K562 (cell line): ENCODE results near the gene ATXN7L1. TPM values are rescaled to one million over a fixed set of nuclear protein-coding genes. Genes with fewer than 3 reads are reported as not detected.

Experiments
- ATAC-seq: fragments of 200-7000 bp; cut with Tn5 transposase; 3 replicates; pipeline ENCODE4 v1.9.1; 2020; ENCODE audit warnings: moderate library complexity
- BruUV-seq: library from RNA; stranded (reverse); fragments of 400-500 nt; replicated peaks from 2 replicates; lab custom pipeline; 2021; lab: Mats Ljungman, UMichigan
- CTCF ChIA-PET: fragments of 300-600 bp; formaldehyde crosslinking; extraction: SDS; loops from one replicate; lab custom pipeline; 2021; ENCODE audit warnings: low intra/inter-chr PET ratio; lab: Yijun Ruan, JAX
- POLR2A ChIA-PET: fragments of 300-600, 350-650 bp; sonication (Branson Sonifier 250); formaldehyde crosslinking; extraction: SDS; loops from one replicate; lab custom pipeline; 2021; ENCODE audit warnings: antibody characterized with exemption, inconsistent platforms; lab: Yijun Ruan, JAX
- DNase-seq, 4 experiments: peaks; one replicate each; pipeline versions ENCODE4 v3.0.0 to v3.0.0-alpha.2; 2011 to 2018; ENCODE audit warnings: low spot score in 3 of 4, mixed read lengths in 3 of 4; ENCODE audit errors: extremely low read depth in 1 of 4
- FAIRE-seq: peaks from 2 replicates; lab custom pipeline; 2011; peaks lifted over from hg19 to GRCh38; lab: Jason Lieb, UNC
- H2AFZ ChIP-seq: 2 replicates; pipeline ENCODE4 v1.6.0; 2011; ENCODE audit warnings: low read depth, low read length, control low read depth, inconsistent platforms
- H3K27ac ChIP-seq: fragments of 200-600 bp; 3 replicates; pipeline ENCODE4 v1.8.0; 2011; ENCODE audit warnings: low read depth, mild to moderate bottlenecking, control low read depth, inconsistent platforms, low read length, moderate library complexity, mixed read lengths; ENCODE audit errors: extremely low read depth
- H3K27me3 ChIP-seq, 2 experiments: fragments of 300-600 bp in 1 of 2; 2 replicates in 1 of 2; 3 replicates in 1 of 2; pipeline versions ENCODE4 v1.6.0 to v1.8.0; 2011; ENCODE audit warnings: inconsistent platforms in 2 of 2, low read length in 2 of 2, mild to moderate bottlenecking in 1 of 2, mixed read lengths in 1 of 2, moderate library complexity in 1 of 2; ENCODE audit not compliant: control insufficient read depth in 2 of 2, insufficient read depth in 2 of 2
- H3K36me3 ChIP-seq: fragments of 300-600 bp; 3 replicates; pipeline ENCODE4 v1.8.0; 2011; ENCODE audit warnings: mild to moderate bottlenecking, low read length, inconsistent platforms; ENCODE audit not compliant: control insufficient read depth, insufficient read depth
- H3K4me1 ChIP-seq, 2 experiments: fragments of 200-600 bp in 1 of 2; replicated peaks in 1 of 2; 2 replicates in 1 of 2; 3 replicates in 1 of 2; pipeline versions ENCODE4 v1.5.1 to v1.8.0; 2011; ENCODE audit warnings: inconsistent platforms in 2 of 2, low read length in 2 of 2, mild to moderate bottlenecking in 1 of 2, mixed read lengths in 1 of 2, moderate library complexity in 1 of 2; ENCODE audit not compliant: control insufficient read depth in 2 of 2, insufficient read depth in 2 of 2
- H3K4me2 ChIP-seq: 2 replicates; pipeline ENCODE4 v1.6.1; 2011; ENCODE audit warnings: low read length, control low read depth, inconsistent platforms, mixed read lengths; ENCODE audit not compliant: insufficient read depth
- H3K4me3 ChIP-seq: fragments of 200-600 bp; sonication (generic), shearing (Covaris generic); 2 replicates; pipeline ENCODE4 v1.5.1; 2016; ENCODE audit warnings: control low read depth, inconsistent platforms
- H3K79me2 ChIP-seq: fragments of 200-600 bp; 3 replicates; pipeline ENCODE4 v1.8.0; 2011; ENCODE audit warnings: low read length, inconsistent platforms; ENCODE audit not compliant: control insufficient read depth, insufficient read depth
- H3K9ac ChIP-seq, 2 experiments: 2 replicates each; pipeline versions ENCODE4 v1.6.0 to v1.6.1; 2011; ENCODE audit warnings: low read depth in 2 of 2, low read length in 2 of 2, control low read depth in 1 of 2, inconsistent platforms in 1 of 2, mild to moderate bottlenecking in 1 of 2, mixed read lengths in 1 of 2; ENCODE audit not compliant: insufficient read depth in 1 of 2
- H3K9me1 ChIP-seq: one replicate; pipeline ENCODE4 v1.6.0; 2011; ENCODE audit warnings: inconsistent platforms, mild to moderate bottlenecking, low read length, moderate library complexity; ENCODE audit not compliant: control insufficient read depth, insufficient read depth
- H3K9me3 ChIP-seq: replicated peaks from 2 replicates; pipeline ENCODE4 v1.5.1; 2011; ENCODE audit warnings: low read depth, low read length, inconsistent platforms; ENCODE audit not compliant: control insufficient read depth, insufficient read depth
- H4K20me1 ChIP-seq: replicated peaks from 2 replicates; pipeline ENCODE4 v1.6.1; 2011; ENCODE audit warnings: low read length, inconsistent platforms, mixed read lengths; ENCODE audit not compliant: control insufficient read depth, insufficient read depth
- KLF10 ChIP-seq: fragments of 250-450 bp; sonication (Bioruptor Pico); IDR thresholded peaks from 2 replicates; pipeline ENCODE4 v1.6.1; 2021; ENCODE audit warnings: matching md5 sums
- MTF1 ChIP-seq: fragments of 250-450 bp; sonication (Bioruptor Pico); IDR thresholded peaks from 2 replicates; pipeline ENCODE4 v1.9.0; 2021; ENCODE audit warnings: moderate library complexity, mild to moderate bottlenecking, inconsistent platforms, borderline replicate concordance
- XRCC5 ChIP-seq: fragments of 200-400 bp; formaldehyde crosslinking; IDR thresholded peaks from 2 replicates; pipeline ENCODE4 v1.6.1; 2017; ENCODE audit warnings: low read depth, mild to moderate bottlenecking, low read length
- ZNF384 ChIP-seq: IDR thresholded peaks from 2 replicates; pipeline ENCODE4 v1.6.1; 2012; ENCODE audit warnings: low read depth, low read length, improper control_type of control experiment
- WGBS: fragments of 100-300 bp; shearing (Covaris generic); methylation state at CpG from one replicate; pipeline ENCODE4 v1.1.6; 2016; ENCODE audit warnings: low coverage, mixed read lengths; ENCODE audit not compliant: insufficient coverage; ENCODE audit errors: missing lambda C conversion rate; 5-methylcytosine and 5-hydroxymethylcytosine counted together
- in situ Hi-C: fragments of 300-500 bp; cut with MboI; formaldehyde crosslinking; loops from 4 replicates; pipeline ENCODE4 v1.15.0; 2018; ENCODE audit warnings: inconsistent platforms, mixed read lengths
- intact Hi-C: fragments of 100-400 bp; cut with micrococcal nuclease; formaldehyde crosslinking; loops from 2 replicates; pipeline ENCODE4 v1.14.2; 2022
- polyA plus RNA-seq, 8 experiments: library from polyadenylated mRNA; depleted of rRNA in 4 of 8; stranded (reverse) in 5 of 8; unstranded in 3 of 8; fragments of >200 nt; fragmentation: Nextera tagmentation in 2 of 8; fragmentation: Illumina TruSeq in 1 of 8; extraction: Ambion mirVana in 2 of 8; extraction: Trizol in 1 of 8; gene quantifications; 2 replicates each; pipeline versions ENCODE4 v1.2.1 to v1.2.3, GENCODE V29; 2011 to 2014; ENCODE audit warnings: inconsistent platforms in 1 of 8, missing spikeins in 1 of 8
- total RNA-seq, 7 experiments: library from RNA; depleted of rRNA in 6 of 7; stranded (reverse); fragments of >200 nt in 6 of 7; fragmentation: Illumina TruSeq in 2 of 7; extraction: Trizol in 2 of 7; gene quantifications; 2 replicates each; pipeline versions ENCODE4 v1.2.1 to v1.2.3, GENCODE V29; 2011 to 2021; ENCODE audit warnings: low replicate concordance in 1 of 7
- TF ChIP-seq, protein P1 (sequence below), 3 experiments: fragments of 200-800 bp in 1 of 3; fragments of 250-450 bp in 1 of 3; fragments of 450-650 bp in 1 of 3; sonication (Bioruptor Pico) in 1 of 3; sonication (Bioruptor generic) in 1 of 3; formaldehyde crosslinking in 1 of 3; IDR thresholded peaks; 2 replicates each; pipeline versions ENCODE4 v1.6.1 to v1.8.0; 2016 to 2022; ENCODE audit warnings: mild to moderate bottlenecking in 2 of 3, missing genetic modification characterization in 2 of 3, missing compliant biosample characterization in 1 of 3, moderate library complexity in 1 of 3
- TF ChIP-seq, protein P2 (sequence below): fragments of 150-350 bp; conservative IDR thresholded peaks from 2 replicates; pipeline ENCODE4 v1.6.1; 2014; ENCODE audit warnings: low read length
- TF ChIP-seq, protein P3 (sequence below): fragments of 450-650 bp; IDR thresholded peaks from 2 replicates; pipeline ENCODE4 v1.7.1; 2018; ENCODE audit warnings: mild to moderate bottlenecking, low read depth; ENCODE audit not compliant: partially characterized antibody
- TF ChIP-seq, protein P4 (sequence below): fragments of 200-800 bp; sonication (Bioruptor generic); IDR thresholded peaks from 2 replicates; pipeline ENCODE4 v1.6.1; 2017; ENCODE audit warnings: missing genetic modification characterization, missing compliant biosample characterization

Gene ATXN7L1
- total and polyA plus RNA-seq, 9 of the 15 experiments (the other 6 are each of a cell fraction or from before 2014, with no cell fraction given) = 6.6 to 13.7 (median 10.7) TPM

DNA sequence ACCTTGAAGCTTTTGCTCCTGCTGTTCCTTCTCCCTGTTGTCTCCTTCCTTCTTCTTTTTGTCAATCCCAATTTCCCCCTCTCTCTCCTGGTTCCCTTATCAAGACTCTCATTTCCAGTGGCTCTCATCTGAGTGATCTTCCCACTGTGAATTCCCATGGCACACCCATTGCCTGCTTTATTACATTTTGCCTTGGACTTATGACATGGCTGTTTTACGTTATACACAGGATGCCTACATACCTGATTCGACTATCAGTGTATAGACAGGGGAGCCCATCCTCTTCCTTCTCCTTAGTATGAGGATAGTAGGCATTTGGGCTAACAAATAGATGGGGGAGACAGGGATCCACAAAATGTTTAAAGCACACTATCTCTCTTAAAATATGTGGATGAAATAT lies 255.2 kb downstream of the ATXN7L1 start (continued):
- TF ChIP-seq, protein P1, sequence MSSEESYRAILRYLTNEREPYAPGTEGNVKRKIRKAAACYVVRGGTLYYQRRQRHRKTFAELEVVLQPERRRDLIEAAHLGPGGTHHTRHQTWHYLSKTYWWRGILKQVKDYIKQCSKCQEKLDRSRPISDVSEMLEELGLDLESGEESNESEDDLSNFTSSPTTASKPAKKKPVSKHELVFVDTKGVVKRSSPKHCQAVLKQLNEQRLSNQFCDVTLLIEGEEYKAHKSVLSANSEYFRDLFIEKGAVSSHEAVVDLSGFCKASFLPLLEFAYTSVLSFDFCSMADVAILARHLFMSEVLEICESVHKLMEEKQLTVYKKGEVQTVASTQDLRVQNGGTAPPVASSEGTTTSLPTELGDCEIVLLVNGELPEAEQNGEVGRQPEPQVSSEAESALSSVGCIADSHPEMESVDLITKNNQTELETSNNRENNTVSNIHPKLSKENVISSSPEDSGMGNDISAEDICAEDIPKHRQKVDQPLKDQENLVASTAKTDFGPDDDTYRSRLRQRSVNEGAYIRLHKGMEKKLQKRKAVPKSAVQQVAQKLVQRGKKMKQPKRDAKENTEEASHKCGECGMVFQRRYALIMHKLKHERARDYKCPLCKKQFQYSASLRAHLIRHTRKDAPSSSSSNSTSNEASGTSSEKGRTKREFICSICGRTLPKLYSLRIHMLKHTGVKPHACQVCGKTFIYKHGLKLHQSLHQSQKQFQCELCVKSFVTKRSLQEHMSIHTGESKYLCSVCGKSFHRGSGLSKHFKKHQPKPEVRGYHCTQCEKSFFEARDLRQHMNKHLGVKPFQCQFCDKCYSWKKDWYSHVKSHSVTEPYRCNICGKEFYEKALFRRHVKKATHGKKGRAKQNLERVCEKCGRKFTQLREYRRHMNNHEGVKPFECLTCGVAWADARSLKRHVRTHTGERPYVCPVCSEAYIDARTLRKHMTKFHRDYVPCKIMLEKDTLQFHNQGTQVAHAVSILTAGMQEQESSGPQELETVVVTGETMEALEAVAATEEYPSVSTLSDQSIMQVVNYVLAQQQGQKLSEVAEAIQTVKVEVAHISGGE (CRISPR knock-in tag; IDR thresholded peaks at IDR 0.05) = no peak
- no peak for TF ChIP-seq XRCC5

DNA sequence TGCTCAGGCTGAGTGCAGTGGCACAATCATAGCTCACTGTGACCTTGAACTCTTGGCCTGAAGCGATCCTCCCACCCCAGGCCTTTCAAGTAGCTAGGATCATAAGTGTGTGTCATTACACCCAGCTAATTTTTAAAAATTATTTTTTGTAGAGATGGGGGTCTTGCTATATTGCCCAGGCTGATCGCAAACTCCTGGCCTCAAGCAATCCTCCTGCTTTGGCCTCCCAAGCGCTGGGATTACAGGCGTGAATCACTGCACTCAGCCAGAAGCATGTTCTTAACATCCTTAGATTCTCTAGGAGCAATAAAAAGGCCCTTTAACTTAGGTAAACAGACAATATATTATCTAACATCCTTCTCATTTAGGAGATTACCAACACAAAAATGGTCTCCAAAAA lies 256.8 kb downstream of the ATXN7L1 start:
- no TSS peak for BruUV-seq
- TF ChIP-seq, protein P2, sequence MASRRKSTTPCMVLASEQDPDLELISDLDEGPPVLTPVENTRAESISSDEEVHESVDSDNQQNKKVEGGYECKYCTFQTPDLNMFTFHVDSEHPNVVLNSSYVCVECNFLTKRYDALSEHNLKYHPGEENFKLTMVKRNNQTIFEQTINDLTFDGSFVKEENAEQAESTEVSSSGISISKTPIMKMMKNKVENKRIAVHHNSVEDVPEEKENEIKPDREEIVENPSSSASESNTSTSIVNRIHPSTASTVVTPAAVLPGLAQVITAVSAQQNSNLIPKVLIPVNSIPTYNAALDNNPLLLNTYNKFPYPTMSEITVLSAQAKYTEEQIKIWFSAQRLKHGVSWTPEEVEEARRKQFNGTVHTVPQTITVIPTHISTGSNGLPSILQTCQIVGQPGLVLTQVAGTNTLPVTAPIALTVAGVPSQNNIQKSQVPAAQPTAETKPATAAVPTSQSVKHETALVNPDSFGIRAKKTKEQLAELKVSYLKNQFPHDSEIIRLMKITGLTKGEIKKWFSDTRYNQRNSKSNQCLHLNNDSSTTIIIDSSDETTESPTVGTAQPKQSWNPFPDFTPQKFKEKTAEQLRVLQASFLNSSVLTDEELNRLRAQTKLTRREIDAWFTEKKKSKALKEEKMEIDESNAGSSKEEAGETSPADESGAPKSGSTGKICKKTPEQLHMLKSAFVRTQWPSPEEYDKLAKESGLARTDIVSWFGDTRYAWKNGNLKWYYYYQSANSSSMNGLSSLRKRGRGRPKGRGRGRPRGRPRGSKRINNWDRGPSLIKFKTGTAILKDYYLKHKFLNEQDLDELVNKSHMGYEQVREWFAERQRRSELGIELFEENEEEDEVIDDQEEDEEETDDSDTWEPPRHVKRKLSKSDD = no peak
- no peak for TF ChIP-seq MTF1 (CRISPR knock-in tag)
- TF ChIP-seq, protein P3, sequence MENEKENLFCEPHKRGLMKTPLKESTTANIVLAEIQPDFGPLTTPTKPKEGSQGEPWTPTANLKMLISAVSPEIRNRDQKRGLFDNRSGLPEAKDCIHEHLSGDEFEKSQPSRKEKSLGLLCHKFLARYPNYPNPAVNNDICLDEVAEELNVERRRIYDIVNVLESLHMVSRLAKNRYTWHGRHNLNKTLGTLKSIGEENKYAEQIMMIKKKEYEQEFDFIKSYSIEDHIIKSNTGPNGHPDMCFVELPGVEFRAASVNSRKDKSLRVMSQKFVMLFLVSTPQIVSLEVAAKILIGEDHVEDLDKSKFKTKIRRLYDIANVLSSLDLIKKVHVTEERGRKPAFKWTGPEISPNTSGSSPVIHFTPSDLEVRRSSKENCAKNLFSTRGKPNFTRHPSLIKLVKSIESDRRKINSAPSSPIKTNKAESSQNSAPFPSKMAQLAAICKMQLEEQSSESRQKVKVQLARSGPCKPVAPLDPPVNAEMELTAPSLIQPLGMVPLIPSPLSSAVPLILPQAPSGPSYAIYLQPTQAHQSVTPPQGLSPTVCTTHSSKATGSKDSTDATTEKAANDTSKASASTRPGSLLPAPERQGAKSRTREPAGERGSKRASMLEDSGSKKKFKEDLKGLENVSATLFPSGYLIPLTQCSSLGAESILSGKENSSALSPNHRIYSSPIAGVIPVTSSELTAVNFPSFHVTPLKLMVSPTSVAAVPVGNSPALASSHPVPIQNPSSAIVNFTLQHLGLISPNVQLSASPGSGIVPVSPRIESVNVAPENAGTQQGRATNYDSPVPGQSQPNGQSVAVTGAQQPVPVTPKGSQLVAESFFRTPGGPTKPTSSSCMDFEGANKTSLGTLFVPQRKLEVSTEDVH = no peak
- TF ChIP-seq ZNF384 = no peak
- TF ChIP-seq, protein P4, sequence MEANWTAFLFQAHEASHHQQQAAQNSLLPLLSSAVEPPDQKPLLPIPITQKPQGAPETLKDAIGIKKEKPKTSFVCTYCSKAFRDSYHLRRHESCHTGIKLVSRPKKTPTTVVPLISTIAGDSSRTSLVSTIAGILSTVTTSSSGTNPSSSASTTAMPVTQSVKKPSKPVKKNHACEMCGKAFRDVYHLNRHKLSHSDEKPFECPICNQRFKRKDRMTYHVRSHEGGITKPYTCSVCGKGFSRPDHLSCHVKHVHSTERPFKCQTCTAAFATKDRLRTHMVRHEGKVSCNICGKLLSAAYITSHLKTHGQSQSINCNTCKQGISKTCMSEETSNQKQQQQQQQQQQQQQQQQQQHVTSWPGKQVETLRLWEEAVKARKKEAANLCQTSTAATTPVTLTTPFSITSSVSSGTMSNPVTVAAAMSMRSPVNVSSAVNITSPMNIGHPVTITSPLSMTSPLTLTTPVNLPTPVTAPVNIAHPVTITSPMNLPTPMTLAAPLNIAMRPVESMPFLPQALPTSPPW (CRISPR knock-in tag) = no peak
- no peak for TF ChIP-seq KLF10

More for the DNA sequence above, 256.8 kb downstream of the ATXN7L1 start:
- POLR2A ChIA-PET = interaction anchor here (1.0 to 1.5 kb wide), 4 partner anchors 9 to 24 kb away, joined by 3 to 5 read pairs (median 4); no protein-coding TSS in a partner anchor
- in situ Hi-C loops = loop anchor here (10.0 kb wide), 1 partner anchor 965 kb away; no protein-coding TSS in a partner anchor
- Histone ChIP-seq H3K9me3 (no peaks in the 10 kb centered on the region), H3K79me2 (no peaks in the 10 kb centered on the region), H3K4me1 (no peaks in the 10 kb centered on the region; a peak in 1 of 5 replicates), H3K36me3 (no peaks in the 10 kb centered on the region), H4K20me1 (0 out of 2 replicates have a peak, but pooled peaks cover 2% of the 10 kb centered on the region), H3K27me3 (peaks cover 0 to 20% of the 10 kb centered on the region in 2 experiments; a peak in 1 of 5 replicates), H3K4me3 (no peak overlapping the region), H3K9me1 (no peaks in the 10 kb centered on the region), H3K4me2 (no peak overlapping the region), H3K27ac (no peak overlapping the region), H2AFZ (no peak overlapping the region), H3K9ac (no peak overlapping the region)
- FAIRE-seq (no peak), ATAC-seq (no peak), DNase-seq (no peak)
- intact Hi-C loops = no loop called here
- WGBS = 60% methylated on average over 4 of the region's 4 CpGs
- CTCF ChIA-PET = no interaction called here
